Measurements from ENCODE around the gene C6orf89. TPM values are rescaled to one million over a fixed set of nuclear protein-coding genes. Genes with fewer than 3 reads are reported as not detected.

C6orf89 gene
- total RNA-seq, 1 experiment from 2014 or later, result 13.2 TPM

DNA sequence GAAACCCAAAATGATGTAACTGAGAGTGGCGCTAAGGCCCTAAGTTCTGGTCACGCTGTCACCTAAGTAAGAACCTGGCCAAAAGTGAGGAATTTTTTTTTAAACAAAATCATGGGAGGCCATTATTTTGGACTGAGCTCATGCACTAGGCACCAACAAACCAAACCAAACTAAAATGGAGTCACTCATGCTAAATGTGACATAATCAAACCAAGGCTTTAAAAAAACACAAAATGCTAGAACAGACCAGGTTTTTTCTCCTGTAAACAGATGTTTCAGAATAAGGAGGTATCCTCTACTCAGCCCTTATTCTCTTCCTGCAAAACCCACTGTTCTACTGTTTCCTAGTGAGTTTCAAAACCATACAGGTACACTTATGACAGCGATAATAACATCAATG, 1.1 kb upstream of the C6orf89 start:
- DNase-seq (ENCODE audit: low spot score) (no peak), ATAC-seq (no peak)
- no peak overlapping the region for H3K4me3 Mint-ChIP-seq
- H3K9me3 Mint-ChIP-seq, result peaks cover 17% of the 10 kb centered on the region
- POLR2A ChIA-PET, result no interaction called here
- TF ChIP-seq CREM (CRISPR knock-in tag; IDR thresholded peaks at IDR 0.05), result no peak
- no peak overlapping the region for H3K27ac Mint-ChIP-seq
- H3K36me3 Mint-ChIP-seq, result peaks cover 4% of the 10 kb centered on the region
- H3K27me3 Mint-ChIP-seq (ENCODE audit: low read depth), result no peaks in the 10 kb centered on the region; the same call in 1 of the 2 replicates
- CTCF ChIA-PET, result interaction anchor here (0.7 to 3.8 kb wide), 18 partner anchors 11 to 303 kb away, joined by 3 to 70 read pairs (median 6); partner anchors contain the start of genes MTCH1, PI16 and PPIL1
- peaks cover 17% of the 10 kb centered on the region for H3K4me1 Mint-ChIP-seq

DNA sequence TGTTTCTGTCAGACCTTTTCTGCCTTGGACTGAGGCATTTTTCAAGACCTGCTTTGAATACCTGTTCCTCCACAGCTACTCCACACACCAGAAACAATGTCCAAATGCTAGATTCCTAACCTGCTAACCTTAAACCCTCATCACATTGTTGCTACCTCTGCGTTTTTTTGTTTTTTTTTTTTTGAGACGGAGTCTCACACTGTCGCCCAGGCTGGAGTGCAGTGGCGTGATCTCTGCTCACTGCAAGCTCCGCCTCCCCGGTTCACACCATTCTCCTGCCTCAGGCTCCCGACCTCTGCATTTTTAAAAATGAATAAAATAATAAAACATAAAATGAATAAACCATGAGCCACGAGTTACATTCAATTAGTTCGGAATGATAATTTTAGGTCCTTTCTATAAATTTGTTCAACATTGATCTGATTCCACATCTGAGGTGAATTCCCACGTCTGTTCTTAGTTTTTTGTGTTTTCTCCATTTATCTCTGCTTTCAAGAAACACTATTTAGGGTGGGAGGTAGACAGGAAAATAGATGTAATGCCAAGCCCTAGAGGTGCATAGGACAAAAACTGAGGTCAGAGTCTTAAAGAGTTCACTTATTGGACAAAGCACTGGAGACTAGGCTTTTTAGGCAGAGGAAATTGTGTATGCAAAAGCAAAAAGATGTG, 1.3 kb downstream of the C6orf89 start:
- H3K4me3 Mint-ChIP-seq, result peak overlapping the region; percentile 91
- H3K36me3 Mint-ChIP-seq, result no peaks in the 10 kb centered on the region
- no peak for TF ChIP-seq PREB (CRISPR knock-in tag; IDR thresholded peaks at IDR 0.05; ENCODE audit: borderline replicate concordance)
- no peak for TF ChIP-seq ESRRA (CRISPR knock-in tag; IDR thresholded peaks at IDR 0.05; ENCODE audit: borderline replicate concordance)
- no peak for TF ChIP-seq ZNF396 (CRISPR knock-in tag; IDR thresholded peaks at IDR 0.05; ENCODE audit: borderline replicate concordance)
- TF ChIP-seq, protein P1, sequence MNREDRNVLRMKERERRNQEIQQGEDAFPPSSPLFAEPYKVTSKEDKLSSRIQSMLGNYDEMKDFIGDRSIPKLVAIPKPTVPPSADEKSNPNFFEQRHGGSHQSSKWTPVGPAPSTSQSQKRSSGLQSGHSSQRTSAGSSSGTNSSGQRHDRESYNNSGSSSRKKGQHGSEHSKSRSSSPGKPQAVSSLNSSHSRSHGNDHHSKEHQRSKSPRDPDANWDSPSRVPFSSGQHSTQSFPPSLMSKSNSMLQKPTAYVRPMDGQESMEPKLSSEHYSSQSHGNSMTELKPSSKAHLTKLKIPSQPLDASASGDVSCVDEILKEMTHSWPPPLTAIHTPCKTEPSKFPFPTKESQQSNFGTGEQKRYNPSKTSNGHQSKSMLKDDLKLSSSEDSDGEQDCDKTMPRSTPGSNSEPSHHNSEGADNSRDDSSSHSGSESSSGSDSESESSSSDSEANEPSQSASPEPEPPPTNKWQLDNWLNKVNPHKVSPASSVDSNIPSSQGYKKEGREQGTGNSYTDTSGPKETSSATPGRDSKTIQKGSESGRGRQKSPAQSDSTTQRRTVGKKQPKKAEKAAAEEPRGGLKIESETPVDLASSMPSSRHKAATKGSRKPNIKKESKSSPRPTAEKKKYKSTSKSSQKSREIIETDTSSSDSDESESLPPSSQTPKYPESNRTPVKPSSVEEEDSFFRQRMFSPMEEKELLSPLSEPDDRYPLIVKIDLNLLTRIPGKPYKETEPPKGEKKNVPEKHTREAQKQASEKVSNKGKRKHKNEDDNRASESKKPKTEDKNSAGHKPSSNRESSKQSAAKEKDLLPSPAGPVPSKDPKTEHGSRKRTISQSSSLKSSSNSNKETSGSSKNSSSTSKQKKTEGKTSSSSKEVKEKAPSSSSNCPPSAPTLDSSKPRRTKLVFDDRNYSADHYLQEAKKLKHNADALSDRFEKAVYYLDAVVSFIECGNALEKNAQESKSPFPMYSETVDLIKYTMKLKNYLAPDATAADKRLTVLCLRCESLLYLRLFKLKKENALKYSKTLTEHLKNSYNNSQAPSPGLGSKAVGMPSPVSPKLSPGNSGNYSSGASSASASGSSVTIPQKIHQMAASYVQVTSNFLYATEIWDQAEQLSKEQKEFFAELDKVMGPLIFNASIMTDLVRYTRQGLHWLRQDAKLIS (CRISPR knock-in tag; IDR thresholded peaks at IDR 0.05; ENCODE audit: borderline replicate concordance), result no peak
- TF ChIP-seq MYBL2 (CRISPR knock-in tag; IDR thresholded peaks at IDR 0.05), result no peak
- no peak for TF ChIP-seq CREB1 (CRISPR knock-in tag; IDR thresholded peaks at IDR 0.05)
- TF ChIP-seq ZBTB21 (CRISPR knock-in tag; IDR thresholded peaks at IDR 0.05; ENCODE audit: borderline replicate concordance), result no peak
- TF ChIP-seq PRRX2 (CRISPR knock-in tag; IDR thresholded peaks at IDR 0.05), result no peak
- TF ChIP-seq, protein P2, sequence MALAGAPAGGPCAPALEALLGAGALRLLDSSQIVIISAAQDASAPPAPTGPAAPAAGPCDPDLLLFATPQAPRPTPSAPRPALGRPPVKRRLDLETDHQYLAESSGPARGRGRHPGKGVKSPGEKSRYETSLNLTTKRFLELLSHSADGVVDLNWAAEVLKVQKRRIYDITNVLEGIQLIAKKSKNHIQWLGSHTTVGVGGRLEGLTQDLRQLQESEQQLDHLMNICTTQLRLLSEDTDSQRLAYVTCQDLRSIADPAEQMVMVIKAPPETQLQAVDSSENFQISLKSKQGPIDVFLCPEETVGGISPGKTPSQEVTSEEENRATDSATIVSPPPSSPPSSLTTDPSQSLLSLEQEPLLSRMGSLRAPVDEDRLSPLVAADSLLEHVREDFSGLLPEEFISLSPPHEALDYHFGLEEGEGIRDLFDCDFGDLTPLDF (CRISPR knock-in tag; IDR thresholded peaks at IDR 0.05), result no peak
- no peak for TF ChIP-seq NR1H2 (CRISPR knock-in tag; IDR thresholded peaks at IDR 0.05)
- no peak for TF ChIP-seq FOXP1 (CRISPR knock-in tag; IDR thresholded peaks at IDR 0.05; ENCODE audit: borderline replicate concordance)
- no peak for TF ChIP-seq ELF4 (CRISPR knock-in tag; IDR thresholded peaks at IDR 0.05; ENCODE audit: low read depth)
- TF ChIP-seq GABPB1 (CRISPR knock-in tag; IDR thresholded peaks at IDR 0.05), result no peak
- no peak for TF ChIP-seq NFYB (CRISPR knock-in tag; conservative IDR thresholded peaks at IDR 0.05; ENCODE audit: low read depth)
- TF ChIP-seq, protein P3, sequence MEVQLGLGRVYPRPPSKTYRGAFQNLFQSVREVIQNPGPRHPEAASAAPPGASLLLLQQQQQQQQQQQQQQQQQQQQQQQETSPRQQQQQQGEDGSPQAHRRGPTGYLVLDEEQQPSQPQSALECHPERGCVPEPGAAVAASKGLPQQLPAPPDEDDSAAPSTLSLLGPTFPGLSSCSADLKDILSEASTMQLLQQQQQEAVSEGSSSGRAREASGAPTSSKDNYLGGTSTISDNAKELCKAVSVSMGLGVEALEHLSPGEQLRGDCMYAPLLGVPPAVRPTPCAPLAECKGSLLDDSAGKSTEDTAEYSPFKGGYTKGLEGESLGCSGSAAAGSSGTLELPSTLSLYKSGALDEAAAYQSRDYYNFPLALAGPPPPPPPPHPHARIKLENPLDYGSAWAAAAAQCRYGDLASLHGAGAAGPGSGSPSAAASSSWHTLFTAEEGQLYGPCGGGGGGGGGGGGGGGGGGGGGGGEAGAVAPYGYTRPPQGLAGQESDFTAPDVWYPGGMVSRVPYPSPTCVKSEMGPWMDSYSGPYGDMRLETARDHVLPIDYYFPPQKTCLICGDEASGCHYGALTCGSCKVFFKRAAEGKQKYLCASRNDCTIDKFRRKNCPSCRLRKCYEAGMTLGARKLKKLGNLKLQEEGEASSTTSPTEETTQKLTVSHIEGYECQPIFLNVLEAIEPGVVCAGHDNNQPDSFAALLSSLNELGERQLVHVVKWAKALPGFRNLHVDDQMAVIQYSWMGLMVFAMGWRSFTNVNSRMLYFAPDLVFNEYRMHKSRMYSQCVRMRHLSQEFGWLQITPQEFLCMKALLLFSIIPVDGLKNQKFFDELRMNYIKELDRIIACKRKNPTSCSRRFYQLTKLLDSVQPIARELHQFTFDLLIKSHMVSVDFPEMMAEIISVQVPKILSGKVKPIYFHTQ (CRISPR knock-in tag; IDR thresholded peaks at IDR 0.05), result no peak
- H3K27ac Mint-ChIP-seq, result no peak overlapping the region
- H3K9me3 Mint-ChIP-seq, result 0 out of 2 replicates have a peak, but pooled peaks cover 3% of the 10 kb centered on the region
- no peak for DNase-seq (ENCODE audit: low spot score)
- CTCF ChIA-PET, result interaction anchor here (2.3 kb wide), 1 partner anchor 121 kb away, joined by 33 read pairs; no protein-coding TSS in a partner anchor
- peaks cover 17% of the 10 kb centered on the region for H3K4me1 Mint-ChIP-seq
- no peak for ATAC-seq
- POLR2A ChIA-PET, result no interaction called here
- no peaks in the 10 kb centered on the region for H3K27me3 Mint-ChIP-seq (ENCODE audit: low read depth)

Data from WTC11 (cell line).